Thoracic aorta (tissue), 2 donors: ENCODE measurements around the gene ZNF189. TPM values are rescaled to one million over a fixed set of nuclear protein-coding genes. Genes with fewer than 3 reads are reported as not detected.

ENCODE experiments used
- ATAC-seq: fragments of 150-250 bp; one replicate; pipeline ENCODE4 v1.8.0; 2017; ENCODE audit warnings: low read depth; ENCODE audit not compliant: insufficient number of reproducible peaks, low FRiP score
- DNase-seq: peaks from one replicate; pipeline ENCODE4 v3.0.0-alpha.2; 2020; ENCODE audit warnings: low spot score
- H3K27ac ChIP-seq, 2 donors: fragments of 200-600 bp; sonication (generic); 1 replicate in 1 of 2; 2 replicates in 1 of 2; pipeline ENCODE4 v1.5.1; 2016; ENCODE audit warnings: mild to moderate bottlenecking in 2 of 2, moderate library complexity in 2 of 2
- H3K27me3 ChIP-seq: fragments of 200-600 bp; sonication (generic); replicated peaks from 2 replicates; pipeline ENCODE4 v1.6.0; 2016; ENCODE audit warnings: mild to moderate bottlenecking; ENCODE audit not compliant: insufficient read depth
- H3K36me3 ChIP-seq: fragments of 200-600 bp; sonication (generic); one replicate; pipeline ENCODE4 v1.5.1; 2016
- H3K4me1 ChIP-seq, 2 donors: fragments of 200-600 bp; sonication (generic); 1 replicate in 1 of 2; 2 replicates in 1 of 2; pipeline versions ENCODE4 v1.5.1 to v1.6.0; 2016; ENCODE audit warnings: low read depth in 2 of 2, mild to moderate bottlenecking in 1 of 2; ENCODE audit not compliant: control insufficient read depth in 1 of 2
- H3K4me3 ChIP-seq: fragments of 200-600 bp; sonication (generic); 2 replicates; pipeline ENCODE4 v1.5.1; 2016; ENCODE audit warnings: mild to moderate bottlenecking
- H3K9me3 ChIP-seq: fragments of 200-600 bp; sonication (generic); 2 replicates; pipeline ENCODE4 v1.5.1; 2016
- CTCF ChIP-seq: fragments of 200-600 bp; sonication (generic); IDR thresholded peaks from one replicate; pipeline ENCODE4 v1.5.1; 2019; ENCODE audit warnings: antibody characterized with exemption
- total RNA-seq, 2 donors: library from RNA; depleted of rRNA; stranded (reverse); fragments of >200 nt; gene quantifications; one replicate each; pipeline versions ENCODE4 v1.1.0 to v1.2.3, GENCODE V29; 2016

ZNF189 gene
- total RNA-seq, 2 donors from 2014 or later, result 20.4 to 28.2 TPM

GRCh38 chr9:101354765-101355708 is 43.6 kb upstream of the ZNF189 start:
- no peaks in the 10 kb centered on the region for H3K36me3 ChIP-seq
- no peak overlapping the region for H3K27ac ChIP-seq
- no peaks in the 10 kb centered on the region for H3K4me1 ChIP-seq
- DNase-seq (no peak), ATAC-seq (no peak)
- H3K9me3 ChIP-seq, result no peaks in the 10 kb centered on the region
- no peak for TF ChIP-seq CTCF
- H3K27me3 ChIP-seq, result no peaks in the 10 kb centered on the region
- H3K4me3 ChIP-seq, result no peak overlapping the region

- no peaks in the 10 kb centered on the region for H3K27me3 ChIP-seq
- ATAC-seq (no peak), DNase-seq (no peak)
- no peaks in the 10 kb centered on the region for H3K36me3 ChIP-seq
- H3K4me1 ChIP-seq, result no peaks in the 10 kb centered on the region
- H3K9me3 ChIP-seq, result no peaks in the 10 kb centered on the region
- no peak overlapping the region for H3K4me3 ChIP-seq
- no peak overlapping the region for H3K27ac ChIP-seq
- no peak for TF ChIP-seq CTCF
Observed at GRCh38 chr9:101356619-101357018, 42.0 kb upstream of the ZNF189 start.

GRCh38 chr9:101359679-101360078 is 39.0 kb upstream of the ZNF189 start:
- TF ChIP-seq CTCF, result no peak
- Histone ChIP-seq H3K27me3 (no peaks in the 10 kb centered on the region), H3K9me3 (no peaks in the 10 kb centered on the region), H3K27ac (no peak overlapping the region), H3K36me3 (no peaks in the 10 kb centered on the region), H3K4me3 (no peak overlapping the region), H3K4me1 (no peaks in the 10 kb centered on the region)
- ATAC-seq, result no peak
- no peak for DNase-seq

GRCh38 chr9:101360647-101361046 is 38.0 kb upstream of the ZNF189 start:
- TF ChIP-seq CTCF, result no peak
- no peak for ATAC-seq
- Histone ChIP-seq H3K4me1 (no peaks in the 10 kb centered on the region), H3K36me3 (no peaks in the 10 kb centered on the region), H3K27me3 (no peaks in the 10 kb centered on the region), H3K4me3 (no peak overlapping the region), H3K27ac (no peak overlapping the region), H3K9me3 (no peaks in the 10 kb centered on the region)
- DNase-seq, result no peak

- Histone ChIP-seq H3K27ac (no peak overlapping the region), H3K9me3 (no peaks in the 10 kb centered on the region), H3K4me1 (no peaks in the 10 kb centered on the region), H3K4me3 (no peak overlapping the region), H3K27me3 (no peaks in the 10 kb centered on the region), H3K36me3 (no peaks in the 10 kb centered on the region)
- no peak for ATAC-seq
- TF ChIP-seq CTCF, result no peak
- DNase-seq, result no peak
Observed at GRCh38 chr9:101362450-101362849, 36.2 kb upstream of the ZNF189 start.
